Measurements from ENCODE around the gene AXL.
A peak's percentile ranks its signal among the peaks of the same experiment; 100 is the strongest.

The AXL gene

DNA sequence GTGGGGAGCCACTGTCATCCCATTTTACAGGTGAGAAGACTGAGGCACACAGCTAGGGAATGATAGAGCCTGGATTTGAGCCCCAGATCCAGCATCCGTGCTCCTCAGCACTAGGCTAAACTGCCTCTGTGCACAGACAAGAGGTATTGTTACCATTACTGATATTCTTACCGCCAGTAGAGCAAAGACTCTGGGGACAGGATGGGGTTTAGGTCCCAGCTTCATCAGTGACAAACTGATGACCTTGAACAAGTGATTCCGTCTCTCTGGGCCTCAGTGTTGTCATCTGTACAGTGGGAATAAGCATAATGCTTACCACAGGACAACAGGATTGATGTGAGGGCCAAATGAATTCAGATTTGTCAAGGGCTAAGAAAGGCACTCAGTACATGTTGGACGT, 16.5 kb downstream of the AXL start:
- DNase-seq (ENCODE audit: low read depth): no peak

DNA sequence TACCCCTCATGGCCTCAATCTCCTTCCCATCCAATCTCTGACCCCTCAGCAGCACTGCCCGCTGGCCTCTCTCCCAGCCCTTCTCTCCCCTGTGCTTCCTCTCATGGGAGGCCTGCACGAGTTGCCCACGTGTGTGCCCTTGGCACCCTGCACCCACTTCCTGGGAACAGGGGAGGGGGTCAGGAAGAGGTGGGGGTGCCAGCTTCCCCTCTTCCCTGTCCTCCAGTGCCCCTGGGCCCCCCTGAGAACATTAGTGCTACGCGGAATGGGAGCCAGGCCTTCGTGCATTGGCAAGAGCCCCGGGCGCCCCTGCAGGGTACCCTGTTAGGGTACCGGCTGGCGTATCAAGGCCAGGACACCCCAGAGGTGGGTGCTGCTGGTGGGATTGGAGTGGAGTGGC, 19.2 kb downstream of the AXL start:
- DNase-seq (ENCODE audit: low read depth): no peak

DNA sequence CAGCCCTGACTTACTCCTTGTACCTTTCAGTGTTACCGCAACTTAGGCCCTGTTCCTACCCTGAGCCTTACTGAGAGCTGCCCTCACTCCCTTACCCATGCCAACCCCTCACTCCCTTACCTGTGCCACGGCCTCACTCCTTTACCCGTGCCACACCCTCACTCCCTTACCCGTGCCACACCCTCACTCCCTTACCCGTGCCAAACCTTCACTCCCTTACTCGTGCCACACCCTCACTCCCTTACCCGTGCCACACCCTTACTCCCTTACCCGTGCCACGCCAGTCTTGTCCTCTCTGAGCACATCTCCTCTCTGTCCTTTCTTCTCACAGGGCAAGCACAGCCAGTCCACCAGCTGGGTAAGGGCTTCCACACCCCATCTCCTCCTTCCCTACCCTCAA, 20.3 kb downstream of the AXL start:
- no peak for DNase-seq (ENCODE audit: low read depth)

DNA sequence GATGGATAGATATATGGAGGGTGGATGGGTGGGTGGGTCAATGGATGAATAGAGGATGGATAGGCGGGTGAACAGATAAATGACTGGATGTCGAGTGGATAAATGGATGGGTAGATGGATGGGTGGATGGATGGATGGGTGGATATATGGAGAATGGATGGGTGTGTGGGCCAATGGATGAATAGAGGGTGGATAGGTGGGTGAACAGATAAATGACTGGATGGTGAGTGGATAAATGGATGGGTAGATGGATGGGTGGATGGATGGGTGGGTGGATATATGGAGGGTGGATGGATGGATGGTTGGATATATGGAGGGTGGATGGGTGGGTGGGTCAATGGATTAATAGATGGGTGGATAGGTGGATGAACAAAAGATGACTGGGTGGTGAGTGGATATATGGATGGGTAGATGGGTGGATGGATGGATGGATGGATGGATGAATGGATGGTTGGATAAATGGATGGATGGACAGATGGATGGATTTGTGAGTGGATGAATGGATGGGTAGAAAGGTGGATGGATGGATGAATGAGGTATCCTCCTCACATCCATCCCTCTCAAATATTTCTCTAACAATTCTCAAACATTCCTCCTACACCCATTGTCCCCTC, 21.0 kb downstream of the AXL start:
- DNase-seq (ENCODE audit: low read depth): no peak

DNA sequence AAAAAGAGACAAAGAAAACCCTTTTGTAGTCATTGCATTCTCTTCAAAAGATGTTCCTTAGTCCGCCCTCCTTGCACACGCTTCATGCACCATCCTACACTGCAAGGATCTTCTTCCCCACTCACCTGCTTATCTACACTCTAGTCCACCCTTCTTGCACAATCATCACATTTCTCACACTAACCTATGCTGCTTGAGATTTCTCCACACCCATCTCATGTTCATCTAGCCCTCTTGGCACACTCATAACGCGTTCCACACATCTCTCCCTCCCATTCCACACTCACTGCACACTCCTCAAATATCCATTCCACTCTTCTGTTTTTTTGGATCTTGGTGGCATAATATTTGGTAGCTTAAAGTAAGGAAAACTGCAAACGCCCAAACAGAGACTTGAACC, 22.8 kb downstream of the AXL start:
- no peak for DNase-seq (ENCODE audit: low read depth)

DNA sequence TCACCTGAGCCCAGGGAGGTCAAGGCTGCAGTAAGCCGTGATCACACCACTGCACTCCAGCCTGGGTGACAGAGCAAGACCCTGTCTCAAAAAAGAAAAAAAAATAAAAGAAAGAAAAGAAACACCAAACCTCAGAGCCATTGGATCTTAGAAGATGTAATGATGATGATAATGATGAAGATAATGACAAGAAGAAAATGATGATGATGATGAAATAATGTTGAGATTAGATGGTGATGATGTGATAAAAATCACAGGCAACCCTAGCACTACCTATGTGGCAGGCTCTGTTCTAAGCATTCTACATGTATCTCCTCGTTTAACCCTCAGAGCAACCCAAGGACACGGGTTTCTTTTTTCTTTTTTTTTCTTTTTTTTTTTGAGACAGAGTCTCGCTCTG, 25.1 kb downstream of the AXL start:
- DNase-seq (ENCODE audit: low read depth): no peak

DNA sequence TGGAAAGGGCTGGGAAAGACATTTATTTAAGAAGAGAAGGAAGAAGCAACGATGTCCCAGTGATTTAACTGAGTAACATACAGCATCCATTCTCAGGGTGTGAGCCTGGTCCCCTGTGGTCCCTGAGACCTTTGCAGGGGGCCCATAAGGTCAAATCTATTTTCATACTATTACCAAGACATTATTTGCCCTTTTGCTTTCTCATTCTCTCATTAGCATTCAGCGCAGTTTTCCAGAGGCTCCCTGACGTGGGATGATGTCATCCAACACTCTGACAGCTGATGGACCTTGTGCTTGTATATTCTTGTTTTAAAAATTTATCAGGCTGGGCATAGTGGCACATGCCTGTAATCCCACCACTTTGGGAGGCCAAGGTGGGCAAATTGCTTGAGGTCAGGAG, 26.8 kb downstream of the AXL start:
- DNase-seq (ENCODE audit: low read depth): no peak

DNA sequence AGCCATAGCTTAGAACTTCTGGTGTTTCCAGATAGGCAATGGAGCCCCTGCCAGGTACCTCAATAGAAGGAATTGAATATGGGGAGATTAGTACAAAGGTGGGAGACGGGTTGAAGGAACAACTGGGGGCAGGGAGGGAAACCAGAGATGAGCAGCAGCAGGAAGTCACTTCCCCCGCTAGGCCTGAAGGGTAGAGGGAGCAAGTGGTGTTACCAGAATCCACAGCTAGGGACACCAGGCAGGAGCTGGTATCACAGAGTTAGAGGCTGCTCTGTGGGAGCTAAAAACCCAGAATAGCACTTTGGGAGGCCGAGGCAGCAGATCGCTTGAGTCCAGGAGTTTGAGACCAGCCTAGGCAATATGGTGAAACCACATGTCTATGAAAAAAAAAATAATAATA, 29.9 kb downstream of the AXL start:
- no peak for DNase-seq (ENCODE audit: low read depth)

DNA sequence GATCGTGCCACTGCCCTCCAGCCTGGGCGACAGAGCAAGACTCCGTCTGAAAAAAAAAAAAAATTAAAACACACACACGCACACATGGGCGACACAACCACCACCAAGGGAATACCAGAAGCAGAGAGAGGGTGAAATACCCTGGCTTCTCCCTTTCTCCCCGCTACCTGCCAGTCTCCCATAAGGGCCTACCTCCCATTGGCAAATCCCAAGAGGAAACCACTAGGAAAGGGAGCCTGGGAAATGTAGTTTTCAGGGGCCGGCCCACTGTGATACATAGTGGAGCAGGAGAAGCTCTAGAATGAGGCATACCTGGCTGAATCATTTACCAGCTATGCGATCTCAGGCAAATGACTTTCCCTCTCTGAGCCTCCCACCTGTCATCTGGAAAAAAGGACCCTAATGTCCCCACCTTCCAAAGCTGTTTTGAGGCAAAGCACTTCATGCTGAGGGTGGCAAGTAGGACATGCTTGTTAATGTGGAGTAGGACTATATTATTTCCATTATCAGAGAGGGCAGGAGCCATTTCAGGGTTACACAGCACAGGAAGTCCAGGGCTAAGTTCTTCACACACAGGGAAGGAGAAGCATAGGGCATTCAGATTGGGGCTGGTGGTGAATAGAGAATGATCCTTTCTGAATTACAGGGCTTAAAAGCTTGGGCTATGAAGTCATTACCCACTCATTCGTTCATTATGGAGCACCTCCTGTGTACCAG, 30.8 kb downstream of the AXL start:
- DNase-seq (ENCODE audit: low read depth): no peak

DNA sequence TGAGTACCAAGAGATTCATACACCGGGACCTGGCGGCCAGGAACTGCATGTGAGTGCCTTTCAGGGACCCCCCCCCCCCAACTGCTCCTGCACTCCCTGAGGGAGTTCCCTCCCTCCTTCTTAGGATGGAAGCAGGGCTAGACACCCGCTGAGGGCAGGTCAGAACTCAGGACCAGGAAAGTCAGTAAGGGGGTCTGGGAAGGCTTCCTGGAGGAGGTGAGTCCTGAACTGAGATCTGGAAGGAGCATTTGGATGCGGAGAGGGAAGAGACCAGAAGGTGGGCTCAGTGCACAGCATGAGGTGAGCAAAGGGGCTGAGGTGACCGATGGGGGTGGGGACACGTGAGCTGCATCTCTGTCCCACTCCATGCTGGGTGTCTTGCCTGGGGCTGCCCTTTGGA, 34.6 kb downstream of the AXL start:
- DNase-seq (ENCODE audit: low read depth): no peak

DNA sequence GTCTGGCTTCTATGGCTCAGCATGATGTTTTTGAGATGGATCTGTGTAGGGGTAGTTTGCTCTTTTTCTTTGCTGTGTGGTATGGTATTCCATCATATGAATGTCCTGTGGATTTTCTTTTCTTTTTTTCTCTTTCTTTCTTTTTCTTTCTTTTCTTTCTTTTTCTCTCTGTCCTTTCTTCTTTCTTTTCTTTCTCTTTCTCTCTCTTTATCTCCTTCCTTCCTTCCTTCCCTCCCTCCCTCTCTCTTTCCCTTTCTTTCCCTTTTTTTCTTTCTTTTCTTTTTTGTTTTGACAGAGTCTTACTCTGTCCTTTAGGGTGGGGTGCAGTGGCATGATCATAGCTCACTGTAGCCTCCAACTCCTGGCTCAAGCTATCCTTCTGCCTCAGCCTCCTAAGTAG, 36.1 kb downstream of the AXL start:
- DNase-seq (ENCODE audit: low read depth): no peak

DNA sequence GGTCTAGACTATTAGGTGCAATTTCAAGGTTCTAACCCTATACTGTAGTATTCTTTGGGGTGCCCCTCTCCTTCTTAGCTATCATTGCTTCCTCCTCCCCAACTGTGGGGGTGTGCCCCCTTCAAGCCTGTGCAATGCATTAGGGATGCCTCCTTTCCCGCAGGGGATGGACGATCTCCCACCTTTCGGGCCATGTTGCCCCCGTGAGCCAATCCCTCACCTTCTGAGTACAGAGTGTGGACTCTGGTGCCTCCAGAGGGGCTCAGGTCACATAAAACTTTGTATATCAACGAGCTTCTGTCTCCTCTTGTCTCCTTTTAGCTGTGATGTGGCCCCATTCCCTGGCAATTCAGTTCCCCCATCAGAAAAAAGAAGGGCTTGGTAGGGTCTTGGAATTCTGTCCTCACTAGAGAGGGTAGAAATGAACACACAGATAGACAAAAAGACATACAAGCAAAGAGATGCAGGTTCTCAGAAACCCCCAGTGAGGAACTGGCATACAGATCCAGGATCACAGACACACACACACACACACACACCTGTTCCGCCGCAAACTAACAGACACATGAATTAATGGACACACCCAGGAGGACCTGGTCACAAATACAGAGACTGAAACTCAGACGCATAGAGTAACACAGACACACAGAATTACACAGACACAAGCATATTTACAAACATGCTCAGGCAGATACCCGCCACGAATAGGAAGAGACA, 42.6 kb downstream of the AXL start:
- peak; percentile 16 for DNase-seq (ENCODE audit: low read depth)

DNA sequence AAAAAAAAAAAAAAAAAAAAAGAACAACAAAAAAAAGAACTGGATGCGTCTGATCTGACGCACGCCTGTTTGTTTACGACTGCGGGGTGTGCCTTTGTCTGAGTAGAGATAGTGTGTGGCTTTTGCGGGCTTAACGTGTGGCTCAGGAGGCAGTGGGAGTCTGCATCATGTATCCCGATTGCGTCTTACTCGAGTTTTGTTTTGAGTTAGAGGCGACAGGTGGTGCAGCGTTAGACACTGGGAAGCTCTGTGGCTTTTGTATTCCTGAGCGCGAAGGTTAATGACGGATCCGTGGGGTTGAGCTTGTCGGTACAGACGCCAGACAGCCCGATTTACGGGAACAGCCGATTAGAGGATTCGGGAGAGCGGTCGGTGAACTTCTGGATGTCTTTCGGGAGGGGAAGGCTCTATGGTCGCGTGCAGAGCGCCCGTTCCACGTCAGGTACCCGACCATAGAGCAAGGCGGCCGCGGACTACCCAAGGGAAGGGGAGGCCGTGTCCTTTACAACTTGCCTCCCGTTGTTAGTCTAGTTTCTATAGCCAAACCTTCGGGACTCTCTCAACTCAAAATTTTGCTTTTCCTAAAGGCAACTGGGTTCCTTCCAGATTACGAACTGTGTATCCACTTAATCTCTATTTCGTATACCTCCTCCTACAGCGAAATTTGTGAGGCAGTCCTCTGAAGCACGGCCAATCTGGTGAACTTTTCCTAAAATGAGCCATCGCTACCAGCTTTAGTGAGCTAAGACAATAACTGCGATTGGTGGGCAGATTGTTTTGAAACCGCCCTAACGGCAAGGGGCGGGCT, 44.2 kb downstream of the AXL start:
- peak; percentile 93 for DNase-seq (ENCODE audit: low read depth)

DNA sequence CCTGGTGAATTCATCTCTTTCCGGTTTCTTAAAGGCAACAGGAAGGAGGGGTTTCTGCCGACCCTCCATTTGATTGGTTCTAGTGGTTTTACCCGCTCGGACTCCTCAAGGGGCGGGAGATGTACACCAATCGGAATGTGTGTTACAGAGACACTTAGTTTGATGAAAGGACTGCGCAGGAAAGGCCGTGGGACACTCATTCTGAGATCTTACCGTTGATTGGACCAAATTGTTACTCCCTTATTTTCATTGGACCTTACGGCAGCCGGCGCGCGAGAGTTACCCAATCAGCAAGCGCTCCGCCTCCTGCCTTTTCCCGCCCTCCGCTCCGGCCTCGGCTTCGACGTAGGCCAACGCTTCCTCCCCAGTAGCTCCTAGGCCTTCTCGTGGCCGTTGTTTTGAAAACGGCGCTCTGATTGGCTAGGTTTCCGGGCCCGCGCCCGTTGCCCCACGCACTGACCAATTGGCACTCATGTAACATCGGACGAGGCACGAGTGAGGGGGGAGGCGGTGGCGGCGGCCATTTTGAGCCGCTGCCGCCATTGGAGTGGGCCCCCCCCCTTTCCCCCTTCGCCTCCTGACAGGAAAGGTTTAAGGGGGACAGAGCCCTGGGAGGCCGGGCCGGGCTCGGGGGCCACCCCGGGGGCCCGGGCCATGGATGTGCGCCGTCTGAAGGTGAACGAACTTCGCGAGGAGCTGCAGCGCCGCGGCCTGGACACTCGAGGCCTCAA, 45.0 kb downstream of the AXL start, which contains the start of gene HNRNPUL1:
TSS of gene HNRNPUL1 (plus strand) at position 523 of the 731 bp plus-strand sequence. CDS start at position 655, 132 bp downstream.
- DNase-seq (ENCODE audit: low read depth): peak; percentile 100

DNA sequence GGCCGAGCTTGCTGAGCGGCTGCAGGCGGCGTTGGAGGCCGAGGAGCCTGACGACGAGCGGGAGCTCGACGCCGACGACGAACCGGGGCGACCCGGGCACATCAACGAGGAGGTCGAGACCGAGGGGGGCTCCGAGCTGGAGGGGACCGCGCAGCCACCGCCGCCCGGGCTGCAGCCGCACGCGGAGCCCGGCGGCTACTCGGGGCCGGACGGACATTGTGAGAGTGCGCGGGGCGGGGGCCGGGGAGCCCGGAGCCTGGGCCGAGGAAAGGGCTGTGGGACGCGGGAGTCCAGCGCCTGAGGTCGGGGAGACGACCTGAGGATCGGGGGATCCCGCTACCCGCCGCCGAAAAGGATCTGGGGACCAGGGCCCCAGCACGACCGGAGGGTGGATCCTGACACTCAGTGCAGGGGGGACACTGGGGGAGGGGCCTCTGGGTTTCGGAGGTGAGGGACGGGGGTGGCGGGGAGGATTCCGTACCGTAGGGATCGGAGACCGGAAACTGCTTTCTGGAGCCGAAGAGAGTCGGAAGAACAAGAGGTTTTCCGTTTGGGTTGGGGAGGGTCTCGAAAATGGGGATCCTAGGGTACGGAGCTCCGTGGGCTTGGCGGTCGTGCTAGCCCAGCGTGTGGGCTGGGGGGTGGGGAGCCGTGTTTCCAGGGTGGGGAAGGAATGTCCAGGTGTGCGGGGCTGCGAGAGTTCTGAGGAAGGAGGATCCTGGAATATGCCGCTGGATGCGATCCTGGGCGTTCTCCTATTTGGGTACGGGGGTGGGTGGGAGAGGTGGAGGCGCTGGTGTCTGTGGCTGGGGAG, 45.8 kb downstream of the AXL start:
- DNase-seq (ENCODE audit: low read depth): peak; percentile 33

DNA sequence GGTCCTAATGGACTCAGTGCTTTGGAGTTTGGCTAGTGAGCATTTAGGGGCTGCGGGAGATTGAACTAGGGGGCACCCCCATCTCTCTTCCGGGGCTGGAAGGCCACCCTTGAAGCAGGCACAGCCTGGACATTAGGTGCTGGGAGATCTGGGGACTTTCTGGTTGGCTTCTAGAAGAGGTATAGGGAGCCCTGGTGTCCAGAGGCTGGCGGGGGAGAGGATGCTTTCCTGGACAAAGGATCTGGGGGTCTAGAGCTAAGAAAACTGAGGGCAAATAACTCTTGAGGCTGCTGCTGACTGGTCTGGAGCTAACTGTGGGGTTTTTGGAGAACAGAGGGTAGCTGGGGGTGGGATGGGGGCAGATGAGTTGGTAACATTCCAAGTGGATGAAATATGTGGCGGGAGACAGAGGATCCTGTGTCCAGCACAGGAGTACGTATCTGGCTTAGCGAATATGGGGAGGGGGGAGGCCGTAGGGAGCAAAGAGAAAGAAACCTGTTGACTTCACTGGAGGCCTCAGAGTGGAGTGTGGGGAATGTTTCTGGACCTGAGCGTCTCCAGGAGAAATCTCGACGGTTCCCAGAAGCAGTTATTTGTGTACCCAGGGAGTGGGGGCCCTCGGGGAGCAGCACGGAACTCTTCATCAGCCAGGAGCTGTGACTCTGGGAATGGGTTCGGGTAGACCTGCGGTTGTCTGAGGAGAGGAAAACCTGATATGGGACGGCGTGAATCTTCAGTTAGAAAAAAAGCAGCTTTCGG, 46.6 kb downstream of the AXL start:
- DNase-seq (ENCODE audit: low read depth): peak; percentile 57

DNA sequence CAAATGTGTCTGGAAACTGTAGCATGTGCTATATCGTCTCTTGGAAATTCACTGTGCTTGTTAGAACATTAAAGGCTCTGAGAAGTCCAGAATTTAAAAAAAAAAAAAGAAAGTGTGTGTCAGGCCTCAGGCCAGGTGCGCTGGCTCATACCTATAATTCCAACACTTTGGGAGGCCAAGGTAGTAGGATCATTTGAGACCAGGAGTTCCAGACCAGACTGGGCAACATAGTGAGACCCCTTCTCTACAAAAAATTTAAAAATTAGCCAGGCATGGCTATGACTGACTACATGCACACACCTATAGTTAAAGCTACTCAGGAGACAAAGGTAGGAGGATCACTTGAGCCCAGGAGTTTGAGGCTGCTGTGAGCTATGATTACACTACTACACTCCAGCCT, 50.0 kb downstream of the AXL start:
- no peak for DNase-seq (ENCODE audit: low read depth)

DNA sequence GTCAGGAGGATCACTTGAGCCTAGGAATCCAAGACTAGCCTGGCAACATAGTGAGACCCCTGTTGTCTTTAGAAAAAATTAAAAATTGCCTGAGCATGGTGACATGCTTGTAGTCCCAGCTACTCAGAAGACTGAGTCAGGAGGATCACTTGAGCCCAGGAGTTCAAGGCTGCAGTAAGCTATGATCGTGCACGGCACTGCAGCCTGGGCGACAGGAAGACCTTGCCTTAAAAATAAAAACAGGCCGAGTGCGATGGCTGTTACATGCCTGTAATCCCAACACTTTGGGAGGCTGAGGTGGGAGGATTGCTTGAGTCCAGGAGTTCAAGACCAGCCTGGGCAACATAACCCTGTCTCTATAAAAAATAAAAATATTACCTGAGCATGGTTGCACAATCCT, 50.5 kb downstream of the AXL start:
- DNase-seq (ENCODE audit: low read depth): no peak

DNA sequence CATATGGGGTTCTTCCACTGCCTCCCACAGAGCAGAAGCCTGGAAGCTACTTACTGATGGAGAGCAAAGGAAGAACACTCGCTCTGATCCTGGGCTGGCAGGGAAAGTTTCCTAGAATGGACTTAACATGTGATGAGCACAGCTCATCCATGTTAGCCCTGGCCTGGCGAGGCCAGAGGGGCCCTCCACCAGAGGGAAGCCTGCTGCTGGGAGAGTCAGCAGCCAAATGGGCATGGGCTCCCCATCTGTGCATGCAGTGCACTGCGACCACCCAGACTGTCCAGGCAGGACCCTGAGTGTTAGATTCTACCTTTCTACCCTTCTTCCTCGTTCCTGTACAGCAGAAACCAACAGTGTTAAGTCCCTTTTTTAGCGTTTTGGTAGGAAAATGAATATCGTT, 54.1 kb downstream of the AXL start:
- DNase-seq (ENCODE audit: low read depth): no peak

DNA sequence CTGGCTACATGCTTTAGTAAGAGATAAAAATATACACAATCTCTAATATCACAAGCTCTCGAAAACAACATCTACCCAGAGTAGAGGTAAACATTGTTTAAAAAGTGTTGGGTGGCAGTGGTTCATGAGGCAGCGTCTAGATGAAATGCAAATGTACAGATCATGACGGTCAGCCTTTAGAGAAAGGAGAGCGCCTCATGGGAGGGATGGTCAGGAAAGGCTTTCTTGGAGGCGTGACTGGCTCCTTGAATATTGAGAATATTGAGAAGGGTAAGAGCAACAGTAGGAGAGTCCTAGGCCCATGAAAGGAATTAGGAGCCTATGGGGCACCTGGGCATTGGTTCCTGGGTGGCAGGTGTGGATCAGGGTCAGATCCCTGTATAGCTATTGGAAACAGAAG, 55.8 kb downstream of the AXL start:
- DNase-seq (ENCODE audit: low read depth): no peak

Measured in amniotic epithelial cell (primary cell).